NT2/D1 (cell line): ENCODE measurements around the gene BORCS6.

Source experiments
- YY1 ChIP-seq: IDR thresholded peaks from 2 replicates; pipeline ENCODE4 v1.6.1; 2011; ENCODE audit not compliant: insufficient read length, insufficient read depth
- ZNF274 ChIP-seq: IDR thresholded peaks from 2 replicates; pipeline ENCODE4 v1.6.1; 2011; ENCODE audit warnings: mild to moderate bottlenecking, low read depth, low read length

GRCh38 chr17:8143581-8144400, 46.2 kb downstream of the BORCS6 start:
- TF ChIP-seq YY1 (no peak), ZNF274 (no peak)
